ENCODE measurements around the gene RMND1. TPM values are rescaled to one million over a fixed set of nuclear protein-coding genes. Genes with fewer than 3 reads are reported as not detected.

The RMND1 gene
- total RNA-seq, 1 donor from 2014 or later, result 28.6 TPM

DNA sequence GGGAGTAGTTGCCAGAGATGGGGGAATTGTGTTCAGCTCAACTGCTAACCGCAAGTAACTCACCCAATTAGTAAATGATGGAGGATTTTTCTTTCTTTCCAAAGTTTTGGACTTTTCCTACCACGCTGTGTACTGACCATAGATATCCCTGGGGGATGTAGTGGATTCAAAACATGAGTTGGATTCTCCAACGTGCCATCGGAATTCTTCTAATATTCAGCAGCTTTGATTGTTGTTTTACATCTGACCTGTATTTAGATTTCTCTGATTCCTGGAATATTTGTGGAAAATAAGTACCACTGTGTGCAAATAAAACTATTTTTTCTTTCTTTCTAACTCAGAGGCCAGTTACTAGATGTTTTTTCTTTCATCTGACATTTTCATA, 43.0 kb upstream of the RMND1 start:
- TF ChIP-seq, protein P1, sequence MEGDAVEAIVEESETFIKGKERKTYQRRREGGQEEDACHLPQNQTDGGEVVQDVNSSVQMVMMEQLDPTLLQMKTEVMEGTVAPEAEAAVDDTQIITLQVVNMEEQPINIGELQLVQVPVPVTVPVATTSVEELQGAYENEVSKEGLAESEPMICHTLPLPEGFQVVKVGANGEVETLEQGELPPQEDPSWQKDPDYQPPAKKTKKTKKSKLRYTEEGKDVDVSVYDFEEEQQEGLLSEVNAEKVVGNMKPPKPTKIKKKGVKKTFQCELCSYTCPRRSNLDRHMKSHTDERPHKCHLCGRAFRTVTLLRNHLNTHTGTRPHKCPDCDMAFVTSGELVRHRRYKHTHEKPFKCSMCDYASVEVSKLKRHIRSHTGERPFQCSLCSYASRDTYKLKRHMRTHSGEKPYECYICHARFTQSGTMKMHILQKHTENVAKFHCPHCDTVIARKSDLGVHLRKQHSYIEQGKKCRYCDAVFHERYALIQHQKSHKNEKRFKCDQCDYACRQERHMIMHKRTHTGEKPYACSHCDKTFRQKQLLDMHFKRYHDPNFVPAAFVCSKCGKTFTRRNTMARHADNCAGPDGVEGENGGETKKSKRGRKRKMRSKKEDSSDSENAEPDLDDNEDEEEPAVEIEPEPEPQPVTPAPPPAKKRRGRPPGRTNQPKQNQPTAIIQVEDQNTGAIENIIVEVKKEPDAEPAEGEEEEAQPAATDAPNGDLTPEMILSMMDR (conservative IDR thresholded peaks at IDR 0.05), result no peak
- Mint-ChIP-seq H3K27ac (no peak overlapping the region), H3K4me1 (ENCODE audit: unreplicated experiment) (peaks cover 6% of the 10 kb centered on the region), H3K27me3 (peaks cover 60% of the 10 kb centered on the region), H3K36me3 (no peaks in the 10 kb centered on the region), H3K4me3 (peak overlapping the region; percentile 88), H3K9me3 (no peaks in the 10 kb centered on the region)
- DNase-seq (ENCODE audit: extremely low spot score, unreplicated experiment), result no peak

DNA sequence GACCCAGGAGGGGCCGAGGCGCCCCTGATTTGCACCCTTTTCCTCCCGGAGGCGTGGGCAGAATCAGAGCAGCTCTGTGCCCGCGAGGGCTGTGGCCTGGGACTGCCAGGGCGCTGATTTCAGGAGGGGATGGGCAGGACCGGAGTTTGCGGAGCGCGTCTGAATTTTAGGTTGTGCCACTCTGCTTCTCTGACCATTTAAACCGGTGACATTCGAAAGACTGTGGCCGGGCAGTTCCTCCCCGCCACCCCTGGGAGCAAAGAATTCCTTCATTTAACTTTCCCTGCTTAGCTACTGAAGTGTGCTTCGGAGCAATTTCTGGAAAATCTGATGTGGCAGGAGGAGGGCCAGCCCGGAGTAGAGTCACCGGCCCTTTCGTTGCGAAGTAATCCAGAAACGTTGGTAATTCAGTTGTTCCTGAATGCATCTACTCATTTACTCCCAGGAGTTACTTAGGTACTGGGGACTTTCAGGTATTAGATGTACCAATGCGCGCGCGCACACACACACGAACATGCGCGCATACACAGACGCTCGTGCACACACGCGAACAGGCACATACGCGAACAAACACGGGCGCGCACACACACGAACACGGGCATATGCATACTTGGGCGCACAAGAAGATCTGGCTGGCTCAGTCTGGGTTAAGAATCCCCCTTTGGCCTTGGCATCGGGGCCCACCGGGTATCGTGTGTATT, 42.5 kb upstream of the RMND1 start:
- Mint-ChIP-seq H3K4me1 (ENCODE audit: unreplicated experiment) (peaks cover 6% of the 10 kb centered on the region), H3K27ac (peak overlapping the region; percentile 46), H3K4me3 (peak overlapping the region; percentile 88), H3K36me3 (no peaks in the 10 kb centered on the region), H3K27me3 (peaks cover 59% of the 10 kb centered on the region), H3K9me3 (no peaks in the 10 kb centered on the region)
- TF ChIP-seq, protein P1 (conservative IDR thresholded peaks at IDR 0.05), result no peak
- DNase-seq (ENCODE audit: extremely low spot score, unreplicated experiment), result no peak

DNA sequence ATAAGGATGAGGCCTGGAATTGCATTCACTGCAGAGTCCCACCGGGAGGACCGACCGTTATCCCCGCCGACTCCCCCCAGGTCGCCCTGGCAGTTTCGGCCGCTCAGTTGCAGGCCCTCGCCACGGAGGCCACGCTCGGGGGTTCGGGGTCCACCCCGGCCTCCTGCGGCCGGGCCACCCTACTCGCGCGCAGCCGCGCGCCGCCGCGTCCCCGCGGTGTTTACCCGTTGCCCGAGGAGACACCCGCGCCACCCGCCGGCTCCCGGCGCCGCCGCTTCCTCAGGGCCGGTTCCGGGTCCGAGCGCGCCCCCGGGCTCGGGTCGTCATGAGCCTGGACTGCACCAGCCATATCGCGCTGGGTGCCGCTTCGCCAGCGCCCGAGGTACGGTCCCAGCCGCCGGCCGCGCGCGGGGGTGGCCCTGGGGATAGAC, 41.9 kb upstream of the RMND1 start, which contains the start of gene CCDC170:
Gene CCDC170, plus strand, starts transcription at position 214 of the 431 bp plus-strand sequence. Its CDS starts 112 bp downstream, at position 326.
- peaks cover 6% of the 10 kb centered on the region for H3K4me1 Mint-ChIP-seq (ENCODE audit: unreplicated experiment)
- no peaks in the 10 kb centered on the region for H3K36me3 Mint-ChIP-seq
- H3K27ac Mint-ChIP-seq, result peak within 1 kb of the TSS; percentile 46
- TF ChIP-seq, protein P1 (conservative IDR thresholded peaks at IDR 0.05), result peak; percentile 14
- no peaks in the 10 kb centered on the region for H3K9me3 Mint-ChIP-seq
- DNase-seq (ENCODE audit: extremely low spot score, unreplicated experiment), result peak; percentile 75
- H3K27me3 Mint-ChIP-seq, result peaks cover 59% of the 10 kb centered on the region
- peak within 1 kb of the TSS; percentile 88 for H3K4me3 Mint-ChIP-seq

DNA sequence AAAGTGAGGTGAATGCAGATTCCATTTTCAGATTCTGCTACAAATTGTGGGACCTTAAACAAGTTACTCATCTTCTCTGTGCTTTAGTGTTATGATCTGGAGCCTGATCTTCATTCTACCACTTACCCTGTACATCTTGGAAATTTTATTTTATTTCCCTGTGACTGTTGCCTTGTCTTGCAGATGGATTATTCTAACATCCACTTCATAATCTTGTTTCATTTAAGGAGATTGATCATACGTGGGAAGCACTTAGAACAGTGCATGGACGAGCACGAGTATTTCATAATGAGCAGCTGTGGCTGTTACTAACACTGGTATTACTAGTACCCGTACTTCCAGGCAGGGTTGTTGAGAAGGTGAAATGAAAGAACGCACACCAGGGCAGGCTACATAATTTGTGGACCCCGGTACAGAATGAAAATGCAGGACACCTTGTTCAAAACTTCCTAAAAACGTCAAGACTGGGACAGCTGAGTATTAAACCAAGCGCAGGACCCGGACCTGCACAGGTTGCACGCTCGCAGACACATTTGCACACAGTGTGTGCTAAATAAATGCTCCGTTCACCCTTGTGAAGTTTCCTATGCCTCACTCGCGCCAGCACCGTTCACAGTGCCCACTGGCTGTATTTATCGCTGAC, 41.4 kb upstream of the RMND1 start:
- peaks cover 58% of the 10 kb centered on the region for H3K27me3 Mint-ChIP-seq
- H3K4me1 Mint-ChIP-seq (ENCODE audit: unreplicated experiment), result peaks cover 6% of the 10 kb centered on the region
- H3K4me3 Mint-ChIP-seq, result peak overlapping the region; percentile 82
- H3K27ac Mint-ChIP-seq, result peak overlapping the region; percentile 19
- no peaks in the 10 kb centered on the region for H3K36me3 Mint-ChIP-seq
- no peak for DNase-seq (ENCODE audit: extremely low spot score, unreplicated experiment)
- no peaks in the 10 kb centered on the region for H3K9me3 Mint-ChIP-seq
- TF ChIP-seq, protein P1 (conservative IDR thresholded peaks at IDR 0.05), result no peak

DNA sequence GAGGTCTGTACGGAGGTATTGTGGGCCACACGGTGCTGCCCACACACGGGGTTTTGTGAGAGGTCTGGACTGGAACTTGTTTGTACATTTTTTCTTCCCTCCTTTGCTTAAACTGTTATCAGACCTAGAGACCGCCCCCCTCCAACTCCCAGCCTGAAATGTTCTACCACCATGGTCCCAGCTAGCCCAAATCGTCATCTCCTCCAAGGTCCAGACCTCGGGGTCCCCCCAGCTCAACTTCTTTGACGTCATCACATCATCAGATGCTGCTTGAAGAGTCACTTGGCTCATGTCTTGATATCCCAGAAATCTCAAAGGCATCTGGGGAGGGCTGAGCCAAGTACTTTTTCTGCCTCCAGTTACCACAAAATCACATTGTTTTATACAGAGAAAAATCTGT, 39.1 kb upstream of the RMND1 start:
- no peak for DNase-seq (ENCODE audit: extremely low spot score, unreplicated experiment)
- Mint-ChIP-seq H3K27me3 (peaks cover 41% of the 10 kb centered on the region), H3K4me1 (ENCODE audit: unreplicated experiment) (peaks cover 6% of the 10 kb centered on the region), H3K27ac (no peak overlapping the region), H3K36me3 (no peaks in the 10 kb centered on the region), H3K4me3 (no peak overlapping the region), H3K9me3 (no peaks in the 10 kb centered on the region)
- TF ChIP-seq, protein P1 (conservative IDR thresholded peaks at IDR 0.05), result no peak

Measured in type B pancreatic cell (in vitro differentiated cells).